ENCODE data around the gene PAQR6. TPM values are rescaled to one million over a fixed set of nuclear protein-coding genes. Genes with fewer than 3 reads are reported as not detected.

The PAQR6 gene, protein sequence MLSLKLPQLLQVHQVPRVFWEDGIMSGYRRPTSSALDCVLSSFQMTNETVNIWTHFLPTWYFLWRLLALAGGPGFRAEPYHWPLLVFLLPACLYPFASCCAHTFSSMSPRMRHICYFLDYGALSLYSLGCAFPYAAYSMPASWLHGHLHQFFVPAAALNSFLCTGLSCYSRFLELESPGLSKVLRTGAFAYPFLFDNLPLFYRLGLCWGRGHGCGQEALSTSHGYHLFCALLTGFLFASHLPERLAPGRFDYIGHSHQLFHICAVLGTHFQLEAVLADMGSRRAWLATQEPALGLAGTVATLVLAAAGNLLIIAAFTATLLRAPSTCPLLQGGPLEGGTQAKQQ
- total RNA-seq: under 0.01 and 0.15 TPM in 2 replicates

DNA sequence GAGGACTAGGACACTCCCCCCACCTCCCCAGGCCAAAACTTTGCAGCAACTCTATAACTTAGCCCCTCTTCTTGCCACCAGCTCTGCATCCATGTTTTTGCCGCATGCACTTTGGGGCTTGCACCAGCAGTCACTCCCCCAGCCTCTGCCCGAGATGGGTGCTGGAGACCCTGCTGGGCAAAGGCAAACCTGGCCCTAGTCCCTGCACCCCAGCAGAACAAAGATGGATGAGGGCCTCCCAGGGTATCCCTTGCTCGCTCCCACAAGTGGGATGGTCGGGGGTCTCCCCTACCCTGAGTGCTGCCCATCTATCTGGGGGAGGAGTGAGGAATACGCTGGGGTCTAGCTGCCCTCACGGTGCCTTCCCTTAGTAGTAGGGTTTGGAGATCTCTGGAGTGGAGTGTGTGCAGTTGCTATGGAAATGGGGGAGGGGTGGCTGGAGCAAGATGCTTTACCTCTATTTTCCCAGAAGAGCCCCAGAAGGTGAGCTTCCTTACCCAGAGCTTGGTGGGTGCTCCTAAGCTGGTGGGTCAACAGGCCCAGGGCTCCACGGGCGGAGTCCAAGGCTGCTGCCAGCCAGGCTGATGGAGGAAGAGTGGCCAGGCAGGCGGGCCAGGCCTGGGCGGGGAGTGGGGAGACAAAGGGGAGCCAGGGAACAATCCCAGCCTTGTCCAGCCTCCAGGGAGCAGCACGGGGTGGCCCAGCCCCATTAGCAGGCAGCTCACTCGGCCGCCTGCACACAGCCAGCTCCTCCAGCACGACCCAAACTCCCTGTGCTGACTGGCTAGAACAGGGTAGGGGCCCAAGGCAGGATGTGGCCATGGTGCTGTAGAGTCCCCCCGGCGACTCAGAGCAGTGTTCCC, at the start of gene PAQR6:
Gene PAQR6 (minus strand): TSS at position 597 of the 863 bp plus-strand sequence. CDS start 1,325 bp downstream, outside the sequence.

DNA sequence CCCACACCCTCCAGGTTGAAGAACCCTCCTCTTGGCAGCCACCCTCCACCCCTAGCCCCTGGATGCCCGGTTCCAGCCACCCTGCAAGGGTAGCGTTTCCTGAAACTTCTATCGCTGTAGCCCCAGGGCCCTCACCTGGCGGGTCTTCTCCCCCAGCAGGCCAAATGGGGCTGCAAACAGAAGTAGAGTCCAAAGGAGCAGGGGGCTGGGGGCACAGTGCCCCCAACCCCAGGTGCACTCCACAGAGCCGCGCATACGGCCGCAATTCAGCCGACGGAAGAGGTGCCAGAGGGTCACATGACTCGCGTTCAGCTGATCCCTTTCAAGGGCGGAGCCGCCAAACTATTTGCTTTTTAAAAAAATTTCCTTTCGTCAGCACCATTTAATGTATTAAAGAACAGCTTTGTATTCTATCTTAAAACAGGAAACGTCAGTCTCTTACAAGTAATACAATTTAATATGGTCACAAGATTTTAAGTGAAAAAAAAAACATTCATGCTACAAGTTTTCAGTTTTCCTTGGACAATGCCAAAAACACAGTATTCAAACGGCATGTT, 47.6 kb upstream of the PAQR6 start, which contains the start of gene GLMP:
Gene GLMP (minus strand): TSS at position 289 of the 557 bp plus-strand sequence. CDS start 34 bp downstream, at position 255.

DNA sequence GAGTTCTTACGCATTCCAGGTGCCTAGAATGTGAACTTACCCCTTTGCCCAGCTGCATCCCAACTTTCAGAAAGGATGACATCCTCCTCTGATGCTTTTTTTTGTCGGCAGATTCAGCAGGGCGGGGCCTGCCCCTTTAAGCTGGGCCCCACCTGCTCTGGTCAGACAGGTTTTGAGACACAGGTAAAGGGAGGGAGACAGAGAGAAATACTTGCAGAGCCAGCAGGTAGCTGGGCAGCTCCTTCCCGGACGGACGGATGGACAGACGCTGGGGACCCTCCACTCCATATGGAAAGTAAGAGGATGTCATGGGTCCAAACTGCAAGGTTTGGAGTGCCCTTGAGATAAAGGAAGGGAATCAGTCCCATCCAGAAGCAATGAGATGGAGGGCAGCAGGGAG, 36.3 kb upstream of the PAQR6 start, which contains the start of gene TMEM79:
Gene TMEM79 (plus strand): TSS at position 214 of the 400 bp plus-strand sequence. CDS start 902 bp downstream, outside the sequence.

DNA sequence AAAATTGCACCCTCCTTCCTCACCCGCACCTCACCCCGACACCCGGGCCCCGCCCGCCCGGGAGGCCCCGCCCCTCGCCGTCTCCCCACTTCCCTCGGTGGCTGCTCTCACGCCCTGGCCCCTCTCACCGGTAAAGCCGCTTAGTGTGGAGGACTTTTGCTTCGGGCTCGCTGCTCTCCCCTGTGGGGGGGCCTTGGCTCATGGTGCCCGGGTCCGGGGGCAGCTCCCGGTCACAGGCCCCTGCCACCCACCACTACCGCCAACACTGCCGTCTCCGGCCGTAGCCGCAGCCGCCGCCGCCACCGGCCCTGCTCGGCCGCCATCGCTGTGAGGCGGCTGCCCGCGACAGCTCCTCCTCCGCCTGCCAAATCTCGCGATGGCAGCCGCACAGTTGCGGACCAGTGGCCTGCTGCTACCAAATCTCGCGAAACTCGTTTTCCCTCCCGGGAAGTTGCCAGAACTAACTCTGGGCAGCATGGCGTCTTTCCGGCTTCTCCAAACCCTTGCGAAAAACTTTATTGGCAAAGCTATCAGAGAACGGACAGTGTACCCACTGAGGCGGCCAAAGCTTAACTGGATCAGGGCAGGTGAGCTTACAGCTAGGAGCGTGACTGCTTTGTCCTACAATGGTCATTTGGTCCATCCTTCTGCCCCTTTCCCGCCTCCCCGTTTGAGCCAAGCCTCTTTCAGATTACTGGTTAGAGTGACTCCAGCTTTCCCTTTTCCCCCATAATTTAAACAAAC, 34.8 kb upstream of the PAQR6 start, which contains the start of gene SMG5:
Gene SMG5 (minus strand): TSS at position 347 of the 744 bp plus-strand sequence. CDS start 145 bp downstream, at position 202.

DNA sequence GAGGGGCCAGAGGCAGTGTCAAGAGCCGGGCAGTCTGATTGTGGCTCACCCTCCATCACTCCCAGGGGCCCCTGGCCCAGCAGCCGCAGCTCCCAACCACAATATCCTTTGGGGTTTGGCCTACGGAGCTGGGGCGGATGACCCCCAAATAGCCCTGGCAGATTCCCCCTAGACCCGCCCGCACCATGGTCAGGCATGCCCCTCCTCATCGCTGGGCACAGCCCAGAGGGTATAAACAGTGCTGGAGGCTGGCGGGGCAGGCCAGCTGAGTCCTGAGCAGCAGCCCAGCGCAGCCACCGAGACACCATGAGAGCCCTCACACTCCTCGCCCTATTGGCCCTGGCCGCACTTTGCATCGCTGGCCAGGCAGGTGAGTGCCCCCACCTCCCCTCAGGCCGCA, 5.9 kb downstream of the PAQR6 start, which contains the start of gene BGLAP:
Gene BGLAP (plus strand): TSS at position 259 of the 400 bp plus-strand sequence. CDS start 48 bp downstream, at position 307.

DNA sequence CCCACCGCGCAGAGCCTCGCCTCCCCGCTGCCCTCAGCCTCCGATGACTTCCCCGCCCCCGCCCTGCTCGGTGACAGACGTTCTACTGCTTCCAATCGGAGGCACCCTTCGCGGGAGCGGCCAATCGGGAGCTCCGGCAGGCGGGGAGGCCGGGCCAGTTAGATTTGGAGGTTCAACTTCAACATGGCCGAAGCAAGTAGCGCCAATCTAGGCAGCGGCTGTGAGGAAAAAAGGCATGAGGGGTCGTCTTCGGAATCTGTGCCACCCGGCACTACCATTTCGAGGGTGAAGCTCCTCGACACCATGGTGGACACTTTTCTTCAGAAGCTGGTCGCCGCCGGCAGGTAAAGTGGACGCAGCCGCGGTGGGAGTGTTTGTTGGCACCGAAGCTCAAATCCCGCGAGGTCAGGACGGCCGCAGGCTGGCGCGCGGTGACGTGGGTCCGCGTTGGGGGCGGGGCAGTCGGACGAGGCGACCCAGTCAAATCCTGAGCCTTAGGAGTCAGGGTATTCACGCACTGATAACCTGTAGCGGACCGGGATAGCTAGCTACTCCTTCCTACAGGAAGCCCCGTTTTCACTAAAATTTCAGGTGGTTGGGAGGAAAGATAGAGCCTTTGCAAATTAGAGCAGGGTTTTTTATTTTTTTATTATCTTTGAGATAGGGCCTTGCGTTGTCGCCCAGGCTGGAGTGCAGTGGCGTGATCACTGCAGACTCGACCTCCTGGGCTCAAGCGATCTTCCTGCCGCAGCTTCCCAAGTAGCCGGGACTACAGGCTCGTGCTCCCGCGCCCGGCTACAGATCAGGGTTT, 34.8 kb downstream of the PAQR6 start, which contains the start of gene PMF1:
Gene PMF1 (plus strand): TSS at position 175 of the 811 bp plus-strand sequence. CDS start 9 bp downstream, at position 184.

DNA sequence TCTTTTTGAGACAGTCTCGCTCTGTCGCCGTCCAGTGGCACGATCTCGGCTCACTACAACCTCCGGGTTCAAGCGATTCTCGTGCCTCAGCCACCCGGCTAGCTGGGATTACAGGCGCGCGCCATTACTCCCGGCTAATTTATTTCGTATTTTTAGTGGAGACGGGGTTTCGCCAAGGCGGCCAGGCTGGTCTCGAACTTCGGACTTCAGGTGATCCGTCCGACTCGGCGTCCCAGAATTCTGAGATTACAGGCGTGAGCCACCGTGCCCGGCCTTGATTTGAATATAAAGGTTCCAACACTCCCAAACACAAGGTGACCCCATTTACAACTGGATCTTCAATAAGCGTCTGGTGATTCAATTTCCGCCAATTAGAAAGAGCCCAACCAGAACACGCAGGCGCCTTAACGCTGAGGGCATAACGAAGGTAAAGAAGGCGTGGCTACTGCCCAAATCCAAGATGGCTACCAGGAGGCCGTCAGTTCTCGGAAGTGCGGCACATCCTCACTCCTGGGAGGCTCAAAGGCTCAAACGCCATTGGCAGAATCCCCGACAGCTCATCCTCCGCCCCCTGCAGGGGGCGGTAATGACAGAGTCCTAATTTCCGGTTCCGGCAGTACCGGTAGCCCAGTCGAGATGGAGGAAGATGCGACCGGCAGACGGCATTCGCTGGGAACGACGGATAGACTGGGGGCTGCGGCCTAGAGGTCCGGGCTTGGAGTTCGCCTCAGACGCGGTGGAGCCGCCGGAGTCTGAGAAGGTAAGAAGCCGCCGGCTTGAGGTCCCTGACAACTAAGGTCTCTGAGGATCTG, 54.2 kb downstream of the PAQR6 start, which contains the start of gene SLC25A44:
Gene SLC25A44 (plus strand): TSS at position 617 of the 812 bp plus-strand sequence. CDS start 5,744 bp downstream, outside the sequence.

Other genes with a start within 250 kb of the PAQR6 start
- gene SSR2, start 227.1 kb downstream of the PAQR6 start, total RNA-seq: 414 and 943 TPM in 2 replicates
- 13.0 and 15.3 TPM in 2 replicates for gene UBQLN4, start 194.3 kb downstream of the PAQR6 start, total RNA-seq
- gene LAMTOR2, start 193.3 kb downstream of the PAQR6 start, total RNA-seq: 60.0 and 82.2 TPM in 2 replicates
- gene RAB25, start 186.9 kb downstream of the PAQR6 start, total RNA-seq: not detected in 2 replicates
- gene MEX3A, start 165.6 kb downstream of the PAQR6 start, total RNA-seq: 4.7 and 5.8 TPM in 2 replicates
- 758 and 890 TPM in 2 replicates for gene LMNA, start 133.3 kb downstream of the PAQR6 start, total RNA-seq
- 0.65 and 1.8 TPM in 2 replicates for gene SEMA4A, start 94.5 kb downstream of the PAQR6 start, total RNA-seq
- 9.9 and 12.3 TPM in 2 replicates for gene SLC25A44, start 54.0 kb downstream of the PAQR6 start, total RNA-seq
- gene PMF1, start 35.0 kb downstream of the PAQR6 start, total RNA-seq: 61.1 and 68.4 TPM in 2 replicates
- gene BGLAP, start 5.9 kb downstream of the PAQR6 start, total RNA-seq: 0.61 and 0.65 TPM in 2 replicates
- 38.0 and 73.6 TPM in 2 replicates for gene SMG5, start 34.8 kb upstream of the PAQR6 start, total RNA-seq
- under 0.01 and 0.91 TPM in 2 replicates for gene TMEM79, start 36.3 kb upstream of the PAQR6 start, total RNA-seq
- 35.1 and 35.7 TPM in 2 replicates for gene GLMP, start 47.6 kb upstream of the PAQR6 start, total RNA-seq
- not detected in 2 replicates for gene VHLL, start 51.3 kb upstream of the PAQR6 start, total RNA-seq
- 818 and 828 TPM in 2 replicates for gene CCT3, start 90.2 kb upstream of the PAQR6 start, total RNA-seq
- gene TSACC, start 90.5 kb upstream of the PAQR6 start, total RNA-seq: not detected in 2 replicates
- not detected in 2 replicates for gene RHBG, start 121.2 kb upstream of the PAQR6 start, total RNA-seq